GM18505 (cell line): ENCODE data around the gene PGAM2.

Source experiments
- ATAC-seq: cut with Tn5 transposase; IDR thresholded peaks from one replicate; pipeline ENCODE4 v1.9.1; 2021; ENCODE audit not compliant: unreplicated experiment
- POLR2A ChIP-seq: IDR thresholded peaks from 4 replicates; pipeline ENCODE4 v1.6.1; 2011; ENCODE audit warnings: borderline replicate concordance; ENCODE audit not compliant: insufficient read depth, insufficient read length; ENCODE audit errors: extremely low read depth

Gene PGAM2

DNA sequence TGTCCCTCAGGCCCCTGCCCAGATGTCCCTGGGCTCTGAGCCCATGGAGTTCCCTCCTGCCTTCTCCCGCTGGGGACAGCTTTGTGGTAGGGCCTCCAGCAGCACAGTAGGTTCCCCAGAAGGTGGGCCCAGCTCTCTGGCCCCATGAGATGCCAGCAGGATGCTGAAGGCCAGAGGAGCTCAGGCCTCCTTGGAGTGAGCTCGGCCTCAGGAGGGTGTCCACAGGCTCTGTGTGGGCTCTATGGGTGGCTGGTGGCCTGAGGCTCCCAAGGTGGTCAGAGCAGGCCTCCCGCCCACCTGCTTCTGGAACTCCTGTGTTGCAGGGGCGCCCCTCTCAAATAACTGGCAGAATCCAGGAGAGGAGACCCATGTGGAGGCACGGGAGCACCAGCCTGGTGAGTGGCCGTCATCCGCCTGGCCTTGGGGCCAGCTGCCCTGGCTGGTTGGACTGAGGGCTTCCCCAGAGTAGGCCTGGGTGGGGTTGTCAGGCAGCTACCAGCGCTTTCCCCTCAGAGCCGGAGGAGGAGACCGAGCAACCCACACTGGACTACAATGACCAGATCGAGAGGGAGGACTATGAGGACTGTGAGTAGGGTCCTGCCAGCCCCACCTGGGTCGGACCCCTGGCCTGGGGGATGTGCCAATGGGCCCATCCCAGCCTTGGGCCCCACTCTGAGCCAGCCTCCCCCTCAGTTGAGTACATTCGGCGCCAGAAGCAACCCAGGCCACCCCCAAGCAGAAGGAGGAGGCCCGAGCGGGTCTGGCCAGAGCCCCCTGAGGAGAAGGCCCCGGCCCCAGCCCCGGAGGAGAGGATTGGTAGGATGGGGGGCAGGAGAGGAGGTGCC is 42.0 kb upstream of the PGAM2 start:
- no peak for TF ChIP-seq POLR2A
- no peak for ATAC-seq

DNA sequence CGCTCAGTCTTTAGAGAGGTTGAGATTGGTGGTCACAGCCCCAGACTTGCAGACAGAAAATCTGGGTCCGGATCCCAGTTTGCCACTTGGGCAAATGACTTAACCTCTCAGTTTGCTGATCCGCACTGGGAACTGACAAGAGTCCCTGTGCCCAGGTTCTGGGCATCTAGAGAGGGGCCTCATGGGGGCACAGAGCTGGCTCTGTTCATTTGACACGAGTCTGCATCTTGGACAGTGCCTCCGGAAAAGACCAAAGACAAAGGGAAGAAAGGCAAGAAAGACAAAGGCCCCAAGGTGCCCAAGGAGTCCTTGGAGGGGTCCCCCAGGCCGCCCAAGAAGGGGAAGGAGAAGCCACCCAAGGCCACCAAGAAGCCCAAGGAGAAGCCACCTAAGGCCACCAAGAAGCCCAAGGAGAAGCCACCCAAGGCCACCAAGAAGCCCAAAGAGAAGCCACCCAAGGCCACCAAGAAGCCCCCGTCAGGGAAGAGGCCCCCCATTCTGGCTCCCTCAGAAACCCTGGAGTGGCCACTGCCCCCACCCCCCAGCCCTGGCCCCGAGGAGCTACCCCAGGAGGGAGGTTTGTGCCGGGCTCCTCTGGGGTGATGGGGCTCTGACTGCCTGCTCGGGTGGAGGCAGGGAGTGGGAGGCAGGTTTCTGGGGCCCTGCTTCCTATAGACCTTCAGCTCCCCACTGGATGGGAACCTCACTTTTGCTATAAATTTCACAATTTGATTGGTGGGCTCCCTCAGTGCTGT is 41.1 kb upstream of the PGAM2 start:
- ATAC-seq = no peak
- TF ChIP-seq POLR2A = no peak

DNA sequence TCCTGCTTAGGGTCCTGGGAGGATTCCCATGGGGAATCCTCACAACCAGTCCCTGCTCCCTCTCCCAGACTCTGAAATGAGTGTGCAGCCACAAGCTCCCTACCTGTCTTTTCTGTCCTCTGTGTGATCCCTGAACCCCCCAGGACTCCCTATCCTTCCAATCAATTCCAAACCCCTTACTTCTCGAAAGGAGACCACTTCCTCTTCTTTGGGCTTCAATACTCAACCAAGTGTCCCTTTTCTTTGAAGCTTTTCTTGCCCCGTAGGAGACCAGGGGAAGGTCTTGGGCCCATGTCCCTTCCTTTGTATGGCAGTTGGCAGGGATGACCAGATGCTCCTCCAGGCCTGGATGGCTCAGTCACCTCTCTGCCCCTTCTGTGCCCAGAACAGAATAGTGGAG is 40.5 kb upstream of the PGAM2 start:
- TF ChIP-seq POLR2A = no peak
- ATAC-seq = no peak

DNA sequence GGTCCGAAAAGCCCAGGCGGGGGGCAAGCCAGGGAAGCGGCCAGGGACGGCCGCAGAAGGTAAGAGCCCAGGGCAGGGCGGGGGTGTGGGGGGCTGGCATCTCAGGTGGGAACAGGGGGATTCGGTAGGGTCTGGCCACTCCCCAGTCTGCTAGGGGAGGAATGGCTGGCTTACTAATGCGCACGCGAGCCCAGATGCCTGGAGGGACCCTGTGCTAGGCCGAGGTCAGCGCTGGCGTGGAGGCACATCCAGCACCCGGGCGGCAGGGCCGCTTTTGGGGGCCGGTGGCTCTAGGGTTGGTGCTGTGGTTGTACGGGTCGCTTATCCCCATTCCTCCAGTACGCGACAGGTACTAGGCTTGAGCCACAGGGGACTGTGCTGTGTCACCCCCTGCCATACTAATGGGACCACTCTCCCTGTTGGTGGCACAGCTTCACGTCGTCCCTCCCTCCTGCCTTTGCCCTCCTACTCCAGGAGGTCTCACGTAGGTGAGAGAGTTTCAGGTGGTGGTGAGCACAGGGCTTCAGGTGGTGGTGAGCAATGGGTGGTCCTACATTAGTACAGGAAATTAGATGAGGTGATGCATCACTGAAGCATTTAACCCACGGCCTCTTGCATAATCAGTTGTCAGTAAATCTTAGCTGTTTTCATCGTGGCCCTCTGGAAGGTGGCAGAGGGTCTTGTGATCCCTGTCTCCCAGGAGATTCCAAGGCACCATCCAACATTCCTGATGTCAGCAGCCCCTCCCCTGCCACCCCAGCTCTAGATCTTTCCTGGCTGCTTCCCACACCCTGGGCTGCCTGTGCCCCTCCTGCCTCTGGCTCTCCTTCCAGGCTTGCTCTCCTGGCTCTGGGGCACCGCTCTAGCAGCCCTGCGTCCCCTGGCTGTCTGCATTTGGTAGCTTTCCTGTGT is 39.7 kb upstream of the PGAM2 start:
- TF ChIP-seq POLR2A = no peak
- no peak for ATAC-seq

DNA sequence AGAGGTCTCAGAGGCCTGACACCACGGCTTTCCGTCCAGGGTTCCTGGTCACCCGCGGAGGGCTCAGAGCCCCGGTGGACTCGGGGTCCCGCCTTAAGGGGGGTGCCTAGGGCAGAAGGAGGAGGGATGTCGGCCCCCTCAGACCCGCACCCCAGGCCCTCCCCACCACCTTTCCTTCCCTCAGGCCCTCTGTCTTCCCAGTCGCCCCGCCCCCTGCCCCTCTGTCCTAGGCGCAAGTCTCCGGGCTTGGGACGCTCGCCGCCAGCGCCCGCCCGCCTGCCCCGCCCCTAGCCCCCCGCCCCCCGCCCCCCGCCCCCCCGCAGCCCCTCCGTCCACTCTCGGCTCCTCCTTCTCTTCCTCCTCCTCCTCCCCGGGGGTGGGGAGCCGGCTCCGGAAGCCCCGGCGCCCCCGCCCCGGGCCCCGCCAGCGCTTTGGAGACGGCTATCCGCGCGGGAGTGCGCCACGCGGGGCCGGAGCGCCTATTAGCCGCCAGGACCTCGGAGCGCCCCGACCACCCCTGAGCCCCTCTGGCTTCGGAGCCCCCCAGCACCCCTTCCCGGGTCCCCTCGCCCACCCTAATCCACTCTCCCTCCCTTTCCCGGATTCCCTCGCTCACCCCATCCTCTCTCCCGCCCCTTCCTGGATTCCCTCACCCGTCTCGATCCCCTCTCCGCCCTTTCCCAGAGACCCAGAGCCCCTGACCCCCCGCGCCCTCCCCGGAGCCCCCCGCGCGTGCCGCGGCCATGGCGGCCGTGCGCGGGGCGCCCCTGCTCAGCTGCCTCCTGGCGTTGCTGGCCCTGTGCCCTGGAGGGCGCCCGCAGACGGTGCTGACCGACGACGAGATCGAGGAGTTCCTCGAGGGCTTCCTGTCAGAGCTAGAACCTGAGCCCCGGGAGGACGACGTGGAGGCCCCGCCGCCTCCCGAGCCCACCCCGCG is 38.8 kb upstream of the PGAM2 start, which contains the start of gene AEBP1:
AEBP1 (plus strand) TSS at position 423 of the 937 bp plus-strand sequence; CDS start at position 744, 321 bp downstream.
- ATAC-seq = no peak
- TF ChIP-seq POLR2A = no peak

DNA sequence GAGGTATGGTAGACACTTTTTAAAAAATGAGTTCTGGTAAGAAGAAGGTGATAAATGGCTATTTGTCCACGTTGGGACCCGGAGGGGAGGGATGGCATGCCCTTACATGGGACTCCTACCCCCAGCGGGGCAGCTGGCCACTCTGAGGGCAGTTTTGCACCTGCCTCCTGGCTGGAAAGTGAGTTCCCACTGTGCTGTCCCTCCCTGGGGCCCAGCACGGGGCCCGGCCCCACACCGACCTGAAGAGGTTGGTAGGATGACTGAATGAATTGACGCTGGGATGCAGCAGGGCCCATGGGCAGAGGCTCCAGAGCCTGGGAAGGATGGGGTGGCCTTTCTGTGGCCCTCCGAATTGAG is 38.2 kb upstream of the PGAM2 start:
- no peak for TF ChIP-seq POLR2A
- no peak for ATAC-seq

DNA sequence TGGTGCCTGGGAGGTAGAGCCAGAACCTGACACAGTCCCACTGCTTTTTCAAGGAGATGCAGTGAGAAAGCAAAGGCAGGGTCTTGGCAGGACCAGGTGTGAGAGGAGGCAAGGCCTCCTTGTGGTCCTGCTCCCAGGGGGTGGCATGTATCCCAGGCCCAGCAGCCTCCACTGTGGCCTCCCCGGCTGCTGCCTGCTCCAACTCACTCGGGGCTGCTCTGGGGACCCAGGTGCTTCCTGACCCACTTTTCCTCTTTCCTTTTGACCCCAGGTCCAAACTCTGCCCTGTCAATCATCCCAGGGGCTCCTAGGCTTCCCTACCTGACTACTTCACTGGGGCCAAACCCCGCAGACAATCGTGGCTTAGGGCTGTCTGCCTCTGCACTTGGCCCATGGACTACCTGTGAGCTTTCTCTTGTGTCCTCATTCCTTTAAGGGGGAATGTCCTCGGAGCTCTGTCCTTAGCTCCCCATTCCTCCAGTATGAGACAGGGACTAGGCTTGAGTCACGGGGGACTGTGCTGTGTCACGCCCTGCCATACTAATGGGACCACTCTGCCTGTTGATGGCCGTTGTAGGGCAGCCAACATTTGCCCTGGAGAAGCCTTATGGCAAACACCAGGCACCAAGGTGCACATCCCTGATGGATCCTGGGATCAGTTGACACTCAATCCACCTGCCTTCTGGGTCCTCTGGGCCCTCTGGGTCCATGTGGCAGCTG is 37.6 kb upstream of the PGAM2 start:
- ATAC-seq = no peak
- no peak for TF ChIP-seq POLR2A

DNA sequence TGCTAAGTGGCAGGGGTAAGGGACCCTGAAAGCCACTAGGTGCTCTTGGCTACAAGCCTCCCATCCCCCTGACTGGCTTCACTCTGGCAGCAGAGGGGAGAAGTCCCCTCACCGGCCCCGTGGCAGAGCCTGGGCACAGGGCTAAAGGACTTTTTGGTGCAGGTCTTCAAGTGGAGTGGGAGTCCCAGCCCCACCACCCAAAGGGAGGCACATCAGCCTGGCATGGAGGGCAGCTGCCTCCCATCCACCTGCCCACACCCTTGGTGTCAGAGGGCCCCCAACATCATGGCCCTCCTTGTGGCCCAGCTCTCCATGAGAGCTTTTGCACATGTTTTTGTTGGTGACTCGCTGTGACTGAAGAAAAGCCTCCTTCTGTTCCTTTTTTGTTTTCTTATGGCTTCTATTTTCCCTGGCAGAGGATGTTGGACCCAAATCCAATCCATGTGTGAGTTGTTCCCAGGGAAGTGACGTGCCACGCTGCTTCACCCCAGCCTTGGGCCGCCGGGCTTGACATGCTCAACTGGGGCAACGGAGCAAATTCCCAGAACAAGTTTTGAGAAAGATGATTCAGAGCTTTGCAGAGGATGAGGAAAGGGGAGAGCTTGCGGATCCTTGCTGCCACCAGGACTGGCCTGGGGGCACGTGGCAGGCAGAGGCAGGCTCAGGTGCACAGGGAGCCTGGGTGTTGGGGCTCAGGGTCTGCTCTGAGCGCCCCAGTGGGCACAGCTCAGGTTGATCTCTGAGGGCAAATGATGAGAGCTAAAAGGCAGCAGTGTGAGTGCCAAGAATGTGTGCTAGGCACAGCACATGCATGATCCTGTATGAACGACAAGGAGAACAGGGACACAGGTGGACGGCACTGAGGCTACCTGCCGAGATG is 36.8 kb upstream of the PGAM2 start:
- TF ChIP-seq POLR2A = no peak
- ATAC-seq = no peak

DNA sequence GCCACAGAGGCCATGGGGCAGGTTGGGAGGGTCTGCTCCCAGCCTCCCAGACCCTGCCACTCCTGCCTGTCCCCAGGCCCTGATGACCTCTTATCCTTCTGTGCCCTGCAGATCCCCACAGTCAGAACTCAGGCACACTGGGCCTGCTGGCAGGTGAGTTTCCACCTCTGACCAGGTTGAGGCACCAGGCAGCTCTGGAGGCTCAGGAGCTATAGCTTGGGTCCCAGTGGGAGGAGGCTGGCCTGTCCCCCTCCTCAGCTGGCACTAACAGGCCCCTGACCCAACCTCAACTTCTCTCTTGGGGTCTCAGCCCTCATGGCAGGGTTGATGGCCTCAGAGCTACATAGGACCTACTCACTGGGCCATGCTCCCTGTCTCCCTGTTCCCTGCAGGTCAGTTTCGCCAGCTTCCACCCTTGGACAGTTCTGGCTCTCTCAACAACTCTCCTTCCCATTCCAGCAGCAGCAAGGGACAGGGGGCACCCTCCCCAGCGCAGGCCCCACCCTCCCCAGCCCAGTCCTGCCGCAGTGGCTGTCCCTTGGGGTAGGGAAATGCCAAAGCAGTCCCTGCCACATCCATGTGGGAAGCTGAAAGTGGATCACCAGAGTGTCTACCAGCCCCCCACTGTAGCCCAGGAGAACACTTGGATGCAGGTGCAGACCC is 36.1 kb upstream of the PGAM2 start:
- ATAC-seq = no peak
- TF ChIP-seq POLR2A = no peak
